Vagina (tissue), 2 donors: ENCODE results near the gene ADGRD2. TPM values are rescaled to one million over a fixed set of nuclear protein-coding genes. Genes with fewer than 3 reads are reported as not detected.

Experiments
- DNase-seq, 2 donors: peaks; one replicate each; pipeline ENCODE4 v3.0.0-alpha.2; 2017; ENCODE audit errors: extremely low spot score in 2 of 2
- H3K27ac ChIP-seq: fragments of 200-600 bp; sonication (generic); one replicate; pipeline ENCODE4 v1.5.1; 2019
- H3K27me3 ChIP-seq: fragments of 200-600 bp; sonication (generic); one replicate; pipeline ENCODE4 v1.5.1; 2019
- H3K36me3 ChIP-seq, 2 donors: fragments of 200-600 bp; sonication (generic); one replicate each; pipeline ENCODE4 v1.5.1; 2017 to 2019
- H3K4me1 ChIP-seq: fragments of 200-600 bp; sonication (generic); one replicate; pipeline ENCODE4 v1.5.1; 2019
- H3K4me3 ChIP-seq, 2 donors: fragments of 200-600 bp; sonication (generic); 1 replicate in 1 of 2; 2 replicates in 1 of 2; pipeline ENCODE4 v1.5.1; 2016 to 2019
- H3K9me3 ChIP-seq: fragments of 200-600 bp; sonication (generic); one replicate; pipeline ENCODE4 v1.5.1; 2019
- POLR2A ChIP-seq, 2 donors: fragments of 450-650 bp; IDR thresholded peaks; one replicate each; pipeline ENCODE4 v1.6.1; 2017; ENCODE audit warnings: antibody characterized with exemption in 2 of 2, mild to moderate bottlenecking in 2 of 2, moderate library complexity in 2 of 2
- POLR2AphosphoS5 ChIP-seq, 2 donors: sonication (generic); formaldehyde crosslinking; IDR thresholded peaks; one replicate each; pipeline ENCODE4 v1.9.0; 2017; ENCODE audit warnings: antibody characterized with exemption in 2 of 2, mild to moderate bottlenecking in 2 of 2, low read depth in 1 of 2; ENCODE audit not compliant: insufficient read depth in 1 of 2
- intact Hi-C: fragments of 100-400 bp; cut with DNase I; formaldehyde crosslinking; loops from one replicate; pipeline ENCODE4 v1.15.1; 2023
- total RNA-seq: library from RNA; depleted of rRNA; stranded (reverse); fragments of >200 nt; gene quantifications from one replicate; pipeline ENCODE4 v1.2.3, GENCODE V29; 2016
- TF ChIP-seq, protein P1 (sequence below), 3 experiments: fragments of 450-650 bp in 2 of 3; fragments of 200-600 bp in 1 of 3; sonication (generic) in 1 of 3; IDR thresholded peaks; one replicate each; pipeline ENCODE4 v1.5.1; 2017 to 2019; ENCODE audit warnings: antibody characterized with exemption in 3 of 3, mild to moderate bottlenecking in 2 of 3, moderate library complexity in 2 of 3

Gene ADGRD2
- total RNA-seq, 1 donor from 2014 or later, result 4.2 TPM

DNA sequence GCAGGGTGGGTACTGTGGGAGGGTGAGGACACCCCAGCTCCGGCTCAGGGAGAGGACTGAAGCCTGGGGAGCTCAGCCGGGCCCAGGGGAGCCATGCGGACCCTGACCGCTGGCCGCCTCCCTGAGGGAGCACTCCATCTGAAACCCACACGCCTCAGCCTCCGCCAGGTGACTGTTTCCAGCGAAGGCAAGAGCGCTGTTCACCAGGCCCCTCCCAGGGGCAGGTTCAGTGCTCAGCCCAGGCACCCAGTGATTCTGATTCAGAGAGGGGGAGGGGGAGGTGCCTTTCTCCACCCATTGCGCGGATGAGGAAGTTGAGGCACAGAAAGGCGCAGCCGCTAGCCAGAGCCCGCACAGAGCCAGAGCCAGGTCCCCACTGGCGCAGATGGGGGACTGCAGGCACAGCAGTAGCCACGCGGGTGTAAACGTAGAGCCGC is 27.0 kb downstream of the ADGRD2 start:
- no peak overlapping the region for H3K27ac ChIP-seq
- no peaks in the 10 kb centered on the region for H3K9me3 ChIP-seq
- H3K4me3 ChIP-seq, result peak overlapping the region in 1 of 2 donors; percentile 26
- no peak for DNase-seq
- TF ChIP-seq POLR2A (IDR thresholded peaks at IDR 0.05) (no peak), POLR2AphosphoS5 (IDR thresholded peaks at IDR 0.05; ENCODE audit: insufficient read depth in 1 of 2, low read depth in 1 of 2) (no peak)
- TF ChIP-seq, protein P1, sequence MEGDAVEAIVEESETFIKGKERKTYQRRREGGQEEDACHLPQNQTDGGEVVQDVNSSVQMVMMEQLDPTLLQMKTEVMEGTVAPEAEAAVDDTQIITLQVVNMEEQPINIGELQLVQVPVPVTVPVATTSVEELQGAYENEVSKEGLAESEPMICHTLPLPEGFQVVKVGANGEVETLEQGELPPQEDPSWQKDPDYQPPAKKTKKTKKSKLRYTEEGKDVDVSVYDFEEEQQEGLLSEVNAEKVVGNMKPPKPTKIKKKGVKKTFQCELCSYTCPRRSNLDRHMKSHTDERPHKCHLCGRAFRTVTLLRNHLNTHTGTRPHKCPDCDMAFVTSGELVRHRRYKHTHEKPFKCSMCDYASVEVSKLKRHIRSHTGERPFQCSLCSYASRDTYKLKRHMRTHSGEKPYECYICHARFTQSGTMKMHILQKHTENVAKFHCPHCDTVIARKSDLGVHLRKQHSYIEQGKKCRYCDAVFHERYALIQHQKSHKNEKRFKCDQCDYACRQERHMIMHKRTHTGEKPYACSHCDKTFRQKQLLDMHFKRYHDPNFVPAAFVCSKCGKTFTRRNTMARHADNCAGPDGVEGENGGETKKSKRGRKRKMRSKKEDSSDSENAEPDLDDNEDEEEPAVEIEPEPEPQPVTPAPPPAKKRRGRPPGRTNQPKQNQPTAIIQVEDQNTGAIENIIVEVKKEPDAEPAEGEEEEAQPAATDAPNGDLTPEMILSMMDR (IDR thresholded peaks at IDR 0.05), result no peak
- H3K36me3 ChIP-seq, result no peaks in the 10 kb centered on the region
- no peaks in the 10 kb centered on the region for H3K27me3 ChIP-seq
- H3K4me1 ChIP-seq, result peaks cover 9% of the 10 kb centered on the region
- intact Hi-C loops, result no loop called here

DNA sequence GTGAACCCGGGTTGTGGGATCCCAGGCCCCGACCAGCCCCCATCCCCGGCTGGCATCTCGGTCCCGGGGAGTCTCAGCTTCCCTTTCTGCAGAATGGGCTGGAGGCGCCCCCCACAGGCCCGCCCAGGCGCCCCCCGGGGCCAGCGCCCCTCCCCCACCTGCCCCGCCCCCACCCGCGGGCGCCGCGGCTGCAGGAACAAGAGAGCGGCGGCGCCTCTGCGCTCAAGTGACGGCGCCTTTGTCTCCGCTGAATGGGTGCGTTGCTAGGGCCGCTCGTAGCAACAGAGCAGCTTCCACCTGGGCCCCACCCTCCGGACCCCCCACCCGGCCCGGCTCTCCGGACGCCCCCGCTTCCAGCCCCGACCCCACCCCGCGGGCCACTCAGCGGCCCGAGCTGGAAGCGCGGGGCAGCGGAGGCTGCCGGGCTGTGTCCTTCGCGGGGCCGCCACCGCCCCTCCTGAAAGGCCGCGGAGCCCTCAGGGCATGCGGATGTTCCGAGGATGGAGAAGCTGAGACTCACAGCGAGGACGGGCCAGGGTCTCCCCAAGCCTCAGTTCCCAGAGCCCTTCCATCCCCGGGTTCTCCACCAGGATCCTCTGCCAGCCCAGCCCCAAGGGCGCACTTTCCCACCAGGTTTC is 27.5 kb downstream of the ADGRD2 start:
- Histone ChIP-seq H3K4me3 (peak overlapping the region in 1 of 2 donors; percentile 26), H3K4me1 (peaks cover 9% of the 10 kb centered on the region), H3K36me3 (no peaks in the 10 kb centered on the region), H3K9me3 (no peaks in the 10 kb centered on the region), H3K27me3 (no peaks in the 10 kb centered on the region), H3K27ac (no peak overlapping the region)
- no peak for DNase-seq
- TF ChIP-seq POLR2A (IDR thresholded peaks at IDR 0.05), result no peak
- TF ChIP-seq, protein P1 (IDR thresholded peaks at IDR 0.05), result no peak
- TF ChIP-seq POLR2AphosphoS5 (IDR thresholded peaks at IDR 0.05; ENCODE audit: insufficient read depth in 1 of 2, low read depth in 1 of 2), result no peak
- intact Hi-C loops, result no loop called here

DNA sequence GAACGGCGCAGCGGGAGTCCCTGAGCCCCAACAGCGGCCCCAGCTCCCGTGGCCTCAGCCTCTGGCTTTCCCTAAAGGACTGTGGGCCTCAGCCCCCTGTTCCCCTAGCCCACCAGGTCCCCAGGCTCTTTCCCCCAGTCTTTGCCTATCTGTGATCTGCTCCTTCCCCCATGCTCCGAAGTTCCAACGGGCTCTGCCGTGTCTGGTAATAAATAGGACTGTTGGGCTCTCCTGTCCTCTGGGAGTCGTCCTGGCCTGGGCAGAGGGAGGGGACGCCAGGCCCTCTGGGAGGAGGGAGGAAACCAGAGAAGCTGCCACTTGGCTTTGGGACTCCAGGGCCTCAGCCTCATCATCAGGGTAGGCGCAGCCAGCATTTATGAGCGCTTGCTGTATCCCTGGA is 28.1 kb downstream of the ADGRD2 start:
- Histone ChIP-seq H3K27me3 (no peaks in the 10 kb centered on the region), H3K27ac (no peak overlapping the region), H3K9me3 (no peaks in the 10 kb centered on the region), H3K36me3 (no peaks in the 10 kb centered on the region), H3K4me3 (no peak overlapping the region), H3K4me1 (peaks cover 9% of the 10 kb centered on the region)
- DNase-seq, result no peak
- intact Hi-C loops, result no loop called here
- no peak for TF ChIP-seq POLR2AphosphoS5 (IDR thresholded peaks at IDR 0.05; ENCODE audit: insufficient read depth in 1 of 2, low read depth in 1 of 2)
- TF ChIP-seq, protein P1 (IDR thresholded peaks at IDR 0.05), result no peak
- no peak for TF ChIP-seq POLR2A (IDR thresholded peaks at IDR 0.05)

DNA sequence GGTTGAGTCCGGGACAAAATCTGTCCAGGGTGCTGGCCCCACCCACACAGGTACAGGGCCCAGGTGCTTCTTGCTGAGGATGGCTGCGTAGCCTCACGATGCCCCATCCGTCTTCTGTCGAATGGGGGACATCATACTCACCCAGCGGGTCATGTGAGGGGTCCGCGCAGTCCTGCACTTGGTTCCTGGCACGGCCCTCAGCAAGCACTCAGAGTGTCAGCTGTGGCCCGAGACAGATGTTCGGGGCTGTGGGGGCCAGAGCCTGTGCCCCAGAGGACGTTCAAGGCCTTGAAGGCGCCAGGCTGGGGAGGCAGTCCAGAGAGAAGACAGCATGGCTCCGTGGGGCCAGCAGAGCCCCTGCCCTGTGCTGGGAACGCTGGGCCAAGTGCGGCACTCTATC is 29.1 kb downstream of the ADGRD2 start:
- intact Hi-C loops, result no loop called here
- Histone ChIP-seq H3K9me3 (no peaks in the 10 kb centered on the region), H3K4me1 (peaks cover 9% of the 10 kb centered on the region), H3K27ac (no peak overlapping the region), H3K4me3 (no peak overlapping the region), H3K27me3 (no peaks in the 10 kb centered on the region), H3K36me3 (no peaks in the 10 kb centered on the region)
- TF ChIP-seq, protein P1 (IDR thresholded peaks at IDR 0.05), result no peak
- TF ChIP-seq POLR2A (IDR thresholded peaks at IDR 0.05) (no peak), POLR2AphosphoS5 (IDR thresholded peaks at IDR 0.05; ENCODE audit: insufficient read depth in 1 of 2, low read depth in 1 of 2) (no peak)
- no peak for DNase-seq

DNA sequence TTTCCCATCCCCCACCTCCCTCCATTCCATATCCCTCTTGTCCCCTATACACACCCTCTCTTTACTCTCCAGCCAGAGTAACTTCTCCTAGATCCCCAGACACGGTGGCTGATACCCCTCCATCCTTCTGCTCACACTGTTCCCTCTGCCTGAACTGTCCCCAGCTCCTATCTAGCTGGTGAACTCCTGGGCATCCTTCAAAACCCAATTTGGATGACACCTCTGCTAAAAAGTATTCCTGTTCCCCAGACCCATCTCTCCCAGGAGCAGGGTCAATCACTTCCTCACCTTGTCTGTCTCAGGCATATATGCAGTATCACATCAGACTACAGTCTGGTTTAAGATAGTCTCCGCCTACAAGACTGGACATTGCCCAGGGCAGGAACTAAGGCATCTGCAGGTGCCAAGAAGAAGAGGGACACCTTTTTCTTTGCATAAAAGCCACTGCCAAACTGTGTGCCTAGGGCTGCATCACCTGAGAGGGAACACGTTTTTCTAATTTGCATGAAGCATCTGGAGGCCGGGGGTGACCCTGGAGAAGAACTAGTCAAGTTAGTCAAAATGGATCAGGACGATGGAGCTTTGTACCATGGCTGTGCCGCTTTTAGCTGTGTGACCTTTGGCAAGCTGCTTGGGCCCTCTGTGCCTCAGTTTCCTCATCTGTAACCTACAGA is 29.8 kb downstream of the ADGRD2 start:
- H3K27me3 ChIP-seq, result no peaks in the 10 kb centered on the region
- no peak for TF ChIP-seq POLR2A (IDR thresholded peaks at IDR 0.05)

More for the DNA sequence above, 29.8 kb downstream of the ADGRD2 start:
- Histone ChIP-seq H3K9me3 (no peaks in the 10 kb centered on the region), H3K4me1 (peaks cover 9% of the 10 kb centered on the region), H3K27ac (no peak overlapping the region), H3K4me3 (no peak overlapping the region), H3K36me3 (no peaks in the 10 kb centered on the region)
- intact Hi-C loops, result no loop called here
- no peak for DNase-seq
